HCT116 (cell line): Measurements from ENCODE around the gene CTTNBP2. TPM values are rescaled to one million over a fixed set of nuclear protein-coding genes. Genes with fewer than 3 reads are reported as not detected.

Experiments used
- ATAC-seq: fragments of 200-7000 bp; cut with Tn5 transposase; 2 replicates; pipeline ENCODE4 v1.9.1; 2020; ENCODE audit warnings: mild to moderate bottlenecking, moderate library complexity
- BruUV-seq: library from RNA; stranded (reverse); fragments of 400-500 nt; replicated peaks from 2 replicates; lab custom pipeline; 2021; lab: Mats Ljungman, UMichigan
- CTCF ChIA-PET: fragments of 300-600 bp; sonication (Branson Sonifier 250); formaldehyde crosslinking; loops from one replicate; lab custom pipeline; 2021; ENCODE audit warnings: antibody characterized with exemption; lab: Charles Lee
- POLR2A ChIA-PET: fragments of 300-600, 350-600 bp; sonication (Branson Sonifier 250); formaldehyde crosslinking; loops from one replicate; lab custom pipeline; 2021; ENCODE audit warnings: antibody characterized with exemption; lab: Charles Lee
- RAD21 ChIA-PET, 2 experiments: fragments of 300-600 bp; sonication (Branson Sonifier 250); formaldehyde crosslinking; loops; one replicate each; lab custom pipeline; 2023; ENCODE audit warnings: low total read pairs in 2 of 2; ENCODE audit not compliant: uncharacterized antibody in 2 of 2, unreplicated experiment in 2 of 2, low non-redundant PET in 1 of 2; lab: Charles Lee
- DNase-seq: peaks from one replicate; pipeline ENCODE4 v3.0.0-alpha.2; 2010; ENCODE audit warnings: low read depth, low spot score
- H2AFZ ChIP-seq: fragments of 200-600 bp; shearing (Covaris generic), sonication (generic); 2 replicates; pipeline ENCODE4 v1.6.1; 2017; ENCODE audit warnings: low read depth, mixed run types, mixed read lengths, antibody characterized with exemption, low read length; ENCODE audit not compliant: poor library complexity, severe bottlenecking
- H3K27ac ChIP-seq: 2 replicates; pipeline ENCODE4 v1.5.1; 2012; ENCODE audit warnings: low read depth, low read length
- H3K27me3 ChIP-seq: fragments of 200-600 bp; sonication (generic); 2 replicates; pipeline ENCODE4 v1.6.1; 2016; ENCODE audit warnings: mixed run types, low read length, mixed read lengths; ENCODE audit not compliant: insufficient read depth
- H3K36me3 ChIP-seq, 2 experiments: fragments of 200-500 bp in 1 of 2; fragments of 200-600 bp in 1 of 2; sonication (Bioruptor generic) in 1 of 2; sonication (generic) in 1 of 2; 2 replicates each; pipeline versions ENCODE4 v1.5.1 to v1.6.1; 2014 to 2016; ENCODE audit warnings: low read length in 2 of 2, inconsistent platforms in 1 of 2, mixed read lengths in 1 of 2, mixed run types in 1 of 2; ENCODE audit not compliant: insufficient read depth in 2 of 2, control insufficient read depth in 1 of 2
- H3K4me1 ChIP-seq, 2 experiments: fragments of 200-600 bp in 1 of 2; sonication (generic) in 1 of 2; 2 replicates each; pipeline versions ENCODE4 v1.5.1 to v1.6.1; 2012 to 2017; ENCODE audit warnings: low read length in 2 of 2, inconsistent platforms in 1 of 2, mild to moderate bottlenecking in 1 of 2, mixed read lengths in 1 of 2, mixed run types in 1 of 2, moderate library complexity in 1 of 2; ENCODE audit not compliant: insufficient read depth in 2 of 2, control insufficient read depth in 1 of 2
- H3K4me2 ChIP-seq: fragments of 200-600 bp; sonication (generic); 2 replicates; pipeline ENCODE4 v1.6.1; 2017; ENCODE audit warnings: mixed run types, low read length, mixed read lengths
- H3K4me3 ChIP-seq, 2 experiments: fragments of 200-600 bp in 1 of 2; sonication (generic) in 1 of 2; replicated peaks in 1 of 2; 2 replicates each; pipeline ENCODE4 v1.5.1; 2011 to 2016; ENCODE audit warnings: low read length in 2 of 2, control low read depth in 1 of 2, low read depth in 1 of 2, mild to moderate bottlenecking in 1 of 2, mixed read lengths in 1 of 2, mixed run types in 1 of 2
- H3K79me2 ChIP-seq: fragments of 200-600 bp; sonication (generic); 2 replicates; pipeline ENCODE4 v1.6.1; 2017; ENCODE audit warnings: mild to moderate bottlenecking, mixed run types, low read length, moderate library complexity, mixed read lengths; ENCODE audit not compliant: insufficient read depth
- H3K9ac ChIP-seq: fragments of 200-600 bp; sonication (generic); 2 replicates; pipeline ENCODE4 v1.6.1; 2016; ENCODE audit warnings: low read length, mixed read lengths
- H3K9me2 ChIP-seq: fragments of 200-600 bp; sonication (generic), shearing (Covaris generic); 2 replicates; pipeline ENCODE4 v1.6.1; 2017; ENCODE audit warnings: mixed run types, mild to moderate bottlenecking, moderate library complexity; ENCODE audit not compliant: insufficient read depth
- H3K9me3 ChIP-seq, 2 experiments: fragments of 200-500 bp in 1 of 2; fragments of 200-600 bp in 1 of 2; sonication (Bioruptor generic) in 1 of 2; sonication (generic) in 1 of 2; 2 replicates each; pipeline ENCODE4 v1.6.1; 2014 to 2017; ENCODE audit warnings: low read length in 2 of 2, mixed read lengths in 2 of 2, inconsistent platforms in 1 of 2, low read depth in 1 of 2, mild to moderate bottlenecking in 1 of 2, mixed run types in 1 of 2, moderate library complexity in 1 of 2; ENCODE audit not compliant: control insufficient read depth in 1 of 2, insufficient read depth in 1 of 2
- H4K20me1 ChIP-seq: fragments of 200-600 bp; sonication (generic), shearing (Covaris generic); 2 replicates; pipeline ENCODE4 v1.6.1; 2017; ENCODE audit warnings: mixed run types, mild to moderate bottlenecking, moderate library complexity; ENCODE audit not compliant: insufficient read depth
- CBX3 ChIP-seq: IDR thresholded peaks from 2 replicates; pipeline ENCODE4 v1.6.1; 2012; ENCODE audit warnings: low read depth
- CTCF ChIP-seq, 3 experiments: fragments of 200-600 bp in 1 of 3; sonication (generic) in 1 of 3; IDR thresholded peaks in 2 of 3; conservative IDR thresholded peaks in 1 of 3; 2 replicates each; pipeline ENCODE4 v1.5.1; 2012 to 2017; ENCODE audit warnings: low read depth in 2 of 3, low read length in 2 of 3, antibody characterized with exemption in 1 of 3, borderline replicate concordance in 1 of 3, control low read depth in 1 of 3, mild to moderate bottlenecking in 1 of 3, mixed read lengths in 1 of 3, mixed run types in 1 of 3, moderate library complexity in 1 of 3; ENCODE audit not compliant: insufficient read depth in 1 of 3
- EGR1 ChIP-seq: IDR thresholded peaks from 2 replicates; pipeline ENCODE4 v1.6.1; 2012; ENCODE audit warnings: low read depth
- EZH2 ChIP-seq: fragments of 200-600 bp; sonication (generic); IDR thresholded peaks from 2 replicates; pipeline ENCODE4 v1.6.1; 2017; ENCODE audit warnings: antibody characterized with exemption, mixed run types
- EZH2phosphoT487 ChIP-seq: fragments of 200-600 bp; IDR thresholded peaks from 2 replicates; pipeline ENCODE4 v1.6.1; 2018; ENCODE audit warnings: antibody characterized with exemption, borderline replicate concordance
- JUND ChIP-seq: IDR thresholded peaks from 2 replicates; pipeline ENCODE4 v1.6.1; 2012
- MAX ChIP-seq: IDR thresholded peaks from 2 replicates; pipeline ENCODE4 v1.6.1; 2012
- RAD21 ChIP-seq: IDR thresholded peaks from 2 replicates; pipeline ENCODE4 v1.6.1; 2012; ENCODE audit warnings: low read depth, mild to moderate bottlenecking
- REST ChIP-seq: IDR thresholded peaks from 2 replicates; pipeline ENCODE4 v1.6.1; 2012; ENCODE audit warnings: low read depth
- SP1 ChIP-seq: IDR thresholded peaks from 2 replicates; pipeline ENCODE4 v1.6.1; 2012; ENCODE audit warnings: low read depth
- TCF7L2 ChIP-seq: IDR thresholded peaks from 2 replicates; pipeline ENCODE4 v1.7.0; 2011; ENCODE audit warnings: borderline replicate concordance, inconsistent platforms; ENCODE audit not compliant: insufficient read depth, insufficient read length; ENCODE audit errors: extremely low read depth
- ZBTB33 ChIP-seq: IDR thresholded peaks from 2 replicates; pipeline ENCODE4 v1.6.1; 2011; ENCODE audit warnings: mild to moderate bottlenecking, low read length, moderate library complexity; ENCODE audit not compliant: insufficient replicate concordance; ENCODE audit errors: extremely low read depth
- ZFX ChIP-seq: fragments of 450-650 bp; IDR thresholded peaks from 2 replicates; pipeline ENCODE4 v1.6.1; 2017
- intact Hi-C: fragments of 100-400 bp; cut with micrococcal nuclease; formaldehyde crosslinking; loops from 2 replicates; pipeline ENCODE4 v1.10.0; 2022
- total RNA-seq: library from RNA; stranded (reverse); gene quantifications from one replicate; pipeline ENCODE4 v1.2.1, GENCODE V29; 2021; ENCODE audit not compliant: unreplicated experiment

The CTTNBP2 gene
- total RNA-seq, 1 experiment from 2014 or later: 5.4 TPM

GRCh38 chr7:117704063-117704462 lies 169.2 kb downstream of the CTTNBP2 start:
- Histone ChIP-seq H2AFZ (no peak overlapping the region), H3K9me3 (no peaks in the 10 kb centered on the region), H4K20me1 (no peaks in the 10 kb centered on the region), H3K79me2 (no peaks in the 10 kb centered on the region), H3K4me2 (no peak overlapping the region), H3K9ac (no peak overlapping the region), H3K27ac (no peak overlapping the region), H3K27me3 (no peaks in the 10 kb centered on the region), H3K9me2 (0 out of 2 replicates have a peak, but pooled peaks cover 7% of the 10 kb centered on the region), H3K4me3 (no peak overlapping the region), H3K4me1 (no peaks in the 10 kb centered on the region), H3K36me3 (no peaks in the 10 kb centered on the region)
- CTCF ChIA-PET: no interaction called here
- TF ChIP-seq SP1: no peak
- no peak for TF ChIP-seq MAX
- no TSS peak for BruUV-seq
- RAD21 ChIA-PET: no interaction called here
- POLR2A ChIA-PET: no interaction called here
- no peak for ATAC-seq
- no peak for DNase-seq
- intact Hi-C loops: no loop called here

GRCh38 chr7:117698018-117698417 lies 175.2 kb downstream of the CTTNBP2 start:
- no peak overlapping the region for H3K27ac ChIP-seq
- BruUV-seq: no TSS peak
- no peaks in the 10 kb centered on the region for H3K4me1 ChIP-seq
- H3K27me3 ChIP-seq: no peaks in the 10 kb centered on the region
- H4K20me1 ChIP-seq: no peaks in the 10 kb centered on the region
- ChIA-PET RAD21 (no interaction called here), CTCF (no interaction called here), POLR2A (no interaction called here)
- H3K36me3 ChIP-seq: no peaks in the 10 kb centered on the region
- DNase-seq (no peak), ATAC-seq (no peak)
- no peak overlapping the region for H2AFZ ChIP-seq
- H3K79me2 ChIP-seq: no peaks in the 10 kb centered on the region
- H3K9me3 ChIP-seq: no peaks in the 10 kb centered on the region
- no peak overlapping the region for H3K4me2 ChIP-seq
- no peak overlapping the region for H3K9ac ChIP-seq
- 0 out of 2 replicates have a peak, but pooled peaks cover 7% of the 10 kb centered on the region for H3K9me2 ChIP-seq
- H3K4me3 ChIP-seq: no peak overlapping the region
- intact Hi-C loops: no loop called here
- no peak for TF ChIP-seq CTCF (IDR thresholded peaks at IDR 0.05 in 2 of 3, conservative IDR thresholded peaks at IDR 0.05 in 1 of 3; ENCODE audit: borderline replicate concordance in 1 of 3, insufficient read depth in 1 of 3, low read depth in 2 of 3, low read length in 2 of 3)
- TF ChIP-seq ZBTB33: no peak
- TF ChIP-seq REST: no peak
- TF ChIP-seq JUND: no peak
- no peak for TF ChIP-seq ZFX
- TF ChIP-seq MAX: no peak
- no peak for TF ChIP-seq TCF7L2
- no peak for TF ChIP-seq CBX3
- TF ChIP-seq EGR1: no peak
- TF ChIP-seq RAD21: no peak
- no peak for TF ChIP-seq EZH2
- no peak for TF ChIP-seq EZH2phosphoT487
